Sigmoid colon (tissue), 7 donors: ENCODE data around the gene APOLD1. TPM values are rescaled to one million over a fixed set of nuclear protein-coding genes. Genes with fewer than 3 reads are reported as not detected.

Experiments used
- DNase-seq: peaks from one replicate; pipeline ENCODE4 v3.0.0-alpha.2; 2019
- H3K27ac ChIP-seq, 4 donors: fragments of 200-600 bp; sonication (generic); one replicate each; pipeline ENCODE4 v1.5.1; 2016 to 2019; ENCODE audit warnings: mild to moderate bottlenecking in 1 of 4
- H3K27me3 ChIP-seq, 3 donors: fragments of 200-600 bp; sonication (generic); one replicate each; pipeline ENCODE4 v1.5.1; 2019; ENCODE audit warnings: mild to moderate bottlenecking in 1 of 3
- H3K36me3 ChIP-seq, 4 donors: fragments of 200-600 bp; sonication (generic); one replicate each; pipeline ENCODE4 v1.5.1; 2016 to 2019
- H3K4me1 ChIP-seq, 4 donors: fragments of 200-600 bp; sonication (generic); one replicate each; pipeline ENCODE4 v1.5.1; 2017 to 2019
- H3K4me3 ChIP-seq, 4 donors: fragments of 200-600 bp; sonication (generic); one replicate each; pipeline ENCODE4 v1.5.1; 2017 to 2019; ENCODE audit warnings: mild to moderate bottlenecking in 2 of 4, moderate library complexity in 1 of 4
- H3K9me3 ChIP-seq, 4 donors: fragments of 200-600 bp in 3 of 4; sonication (generic) in 3 of 4; one replicate each; pipeline versions ENCODE4 v1.5.1 to v1.6.1; 2013 to 2019
- CTCF ChIP-seq, 4 experiments: fragments of 450-650 bp in 3 of 4; fragments of 200-600 bp in 1 of 4; IDR thresholded peaks; one replicate each; pipeline ENCODE4 v1.5.1; 2016 to 2019; ENCODE audit warnings: antibody characterized with exemption in 4 of 4, mild to moderate bottlenecking in 3 of 4, moderate library complexity in 2 of 4
- EP300 ChIP-seq, 4 donors: sonication (generic); formaldehyde crosslinking; IDR thresholded peaks; one replicate each; pipeline ENCODE4 v1.6.1; 2017; ENCODE audit warnings: antibody characterized with exemption in 4 of 4
- POLR2A ChIP-seq, 2 donors: fragments of 450-650 bp; IDR thresholded peaks; one replicate each; pipeline ENCODE4 v1.6.1; 2016; ENCODE audit warnings: antibody characterized with exemption in 2 of 2, mild to moderate bottlenecking in 2 of 2, moderate library complexity in 2 of 2
- POLR2AphosphoS5 ChIP-seq, 4 donors: sonication (generic); formaldehyde crosslinking; IDR thresholded peaks; one replicate each; pipeline ENCODE4 v1.6.1; 2017; ENCODE audit warnings: antibody characterized with exemption in 4 of 4
- WGBS, 2 donors: extraction: QIAGEN DNeasy Blood & Tissue Kit; methylation state at CpG; one replicate each; pipeline ENCODE4 v1.1.7; 2013; 5-methylcytosine and 5-hydroxymethylcytosine counted together
- intact Hi-C: fragments of 100-400 bp; cut with DNase I; formaldehyde crosslinking; loops from one replicate; pipeline ENCODE4 v1.15.1; 2023
- polyA plus RNA-seq, 3 donors: library from polyadenylated mRNA; stranded (reverse); fragments of 200-250 nt; gene quantifications; one replicate each; pipeline ENCODE4 v1.2.3, GENCODE V29; 2013
- total RNA-seq, 4 donors: library from RNA; depleted of rRNA; stranded (reverse); fragments of >200 nt; gene quantifications; one replicate each; pipeline ENCODE4 v1.1.0, GENCODE V29; 2016
- donor health status: healthy with polysubstance abuse.
- donor health status: Bipolar disorder and iron deficiency.
- donor health status: healthy.

The APOLD1 gene
- total and polyA plus RNA-seq, 7 donors, result 0.46 to 24.8 (median 13.9) TPM

GRCh38 chr12:12779529-12779928 is 5.9 kb upstream of the APOLD1 start:
- intact Hi-C loops, result no loop called here
- WGBS, 2 donors, result 11 to 33% methylated on average over 3 of the region's 3 CpGs
- peaks cover 0 to 13% (median 11%) of the 10 kb centered on the region in 4 donors for H3K4me1 ChIP-seq
- H3K4me3 ChIP-seq, result no peak overlapping the region
- no peaks in the 10 kb centered on the region for H3K36me3 ChIP-seq
- TF ChIP-seq CTCF (IDR thresholded peaks at IDR 0.05) (no peak), EP300 (IDR thresholded peaks at IDR 0.05) (no peak), POLR2A (IDR thresholded peaks at IDR 0.05) (no peak), POLR2AphosphoS5 (IDR thresholded peaks at IDR 0.05) (peak in 1 of 4 donors; percentile 18)
- no peaks in the 10 kb centered on the region for H3K27me3 ChIP-seq
- no peaks in the 10 kb centered on the region for H3K9me3 ChIP-seq
- H3K27ac ChIP-seq, result peak overlapping the region in 2 of 4 donors; percentile 24 to 44
- DNase-seq, result no peak

GRCh38 chr12:12784116-12784515 is 1.3 kb upstream of the APOLD1 start:
- DNase-seq, result no peak
- WGBS, 2 donors, result 95 to 99% methylated on average over 2 of the region's 2 CpGs
- H3K27ac ChIP-seq, result peak overlapping the region; percentile 37 to 70 (median 44)

GRCh38 chr12:12786351-12786705 is 869 bp downstream of the APOLD1 start:
- Histone ChIP-seq H3K27me3 (no peaks in the 10 kb centered on the region), H3K36me3 (no peaks in the 10 kb centered on the region), H3K4me1 (peaks cover 0 to 33% (median 24%) of the 10 kb centered on the region in 4 donors), H3K9me3 (no peaks in the 10 kb centered on the region), H3K27ac (peak overlapping the region; percentile 87 to 96 (median 88)), H3K4me3 (peak overlapping the region; percentile 39 to 70 (median 58))
- no peak for TF ChIP-seq CTCF (IDR thresholded peaks at IDR 0.05)
- TF ChIP-seq POLR2AphosphoS5 (IDR thresholded peaks at IDR 0.05), result no peak
- TF ChIP-seq POLR2A (IDR thresholded peaks at IDR 0.05), result no peak
- TF ChIP-seq EP300 (IDR thresholded peaks at IDR 0.05), result no peak
- DNase-seq, result no peak
- intact Hi-C loops, result loop anchor here (2.0 to 10.0 kb wide), 4 partner anchors 62 to 428 kb away; partner anchors contain the start of gene GPRC5A
- WGBS, 2 donors, result 11 to 26% methylated on average over 4 of the region's 4 CpGs

More at GRCh38 chr12:12784116-12784515, 1.3 kb upstream of the APOLD1 start:
- Histone ChIP-seq H3K9me3 (no peaks in the 10 kb centered on the region), H3K27me3 (no peaks in the 10 kb centered on the region), H3K4me1 (peaks cover 0 to 39% (median 34%) of the 10 kb centered on the region in 4 donors), H3K4me3 (no peak overlapping the region), H3K36me3 (no peaks in the 10 kb centered on the region)
- intact Hi-C loops, result loop anchor here (10.0 kb wide), 2 partner anchors 111 to 431 kb away; partner anchors contain the start of gene GPRC5A
- no peak for TF ChIP-seq EP300 (IDR thresholded peaks at IDR 0.05)
- TF ChIP-seq POLR2AphosphoS5 (IDR thresholded peaks at IDR 0.05), result no peak
- no peak for TF ChIP-seq POLR2A (IDR thresholded peaks at IDR 0.05)
- no peak for TF ChIP-seq CTCF (IDR thresholded peaks at IDR 0.05)

GRCh38 chr12:12786706-12787601 is 1.5 kb downstream of the APOLD1 start:
- peak; percentile 90 for DNase-seq
- WGBS, 2 donors, result 4 to 5% methylated on average over 80 of the region's 80 CpGs

More at GRCh38 chr12:12786706-12787601, 1.5 kb downstream of the APOLD1 start:
- intact Hi-C loops, result loop anchor here (2.0 to 10.0 kb wide), 4 partner anchors 62 to 428 kb away; partner anchors contain the start of gene GPRC5A
- Histone ChIP-seq H3K4me1 (peaks cover 0 to 39% (median 27%) of the 10 kb centered on the region in 4 donors), H3K36me3 (no peaks in the 10 kb centered on the region), H3K27me3 (no peaks in the 10 kb centered on the region), H3K27ac (peak overlapping the region; percentile 87 to 96 (median 88)), H3K9me3 (no peaks in the 10 kb centered on the region), H3K4me3 (peak overlapping the region; percentile 39 to 70 (median 58))
- TF ChIP-seq POLR2A (IDR thresholded peaks at IDR 0.05) (peak; percentile 1 to 15), CTCF (IDR thresholded peaks at IDR 0.05) (peak in 3 of 4 experiments; percentile 6 to 33 (median 22)), EP300 (IDR thresholded peaks at IDR 0.05) (no peak), POLR2AphosphoS5 (IDR thresholded peaks at IDR 0.05) (peak; percentile 31 to 74 (median 69))
